ENCODE measurements around the gene CASP10.
"Not testable (repeated sequence)": the region's sequence is repeated elsewhere in the genome, so short reads cannot be mapped to it uniquely, and the experiment has no call there.

The CASP10 gene

DNA sequence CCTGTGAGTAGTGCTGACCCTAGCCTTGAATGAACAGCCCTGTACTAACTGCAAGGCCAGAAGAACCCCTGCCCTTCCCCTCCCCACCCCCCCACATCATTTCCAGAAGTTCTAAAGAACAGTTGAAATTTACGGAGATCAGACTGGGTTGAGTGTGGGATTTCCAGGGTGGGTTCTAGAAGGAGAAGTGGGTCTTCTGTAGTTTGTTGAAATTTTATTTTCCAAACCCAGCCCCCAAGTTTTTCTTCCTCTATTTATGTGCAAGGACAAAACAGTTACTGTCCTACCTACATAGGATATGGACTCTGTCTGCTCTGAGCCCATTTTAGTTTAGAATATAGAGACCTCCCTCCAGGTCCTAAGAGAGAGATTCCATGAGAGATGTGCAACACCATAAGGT is 26.3 kb upstream of the CASP10 start:
- DNase-seq, result no peak

GRCh38 chr2:201157694-201158093 is 25.2 kb upstream of the CASP10 start:
- peak; percentile 30 for DNase-seq

GRCh38 chr2:201158111-201158929 is 24.6 kb upstream of the CASP10 start:
- peak; percentile 80 for DNase-seq

DNA sequence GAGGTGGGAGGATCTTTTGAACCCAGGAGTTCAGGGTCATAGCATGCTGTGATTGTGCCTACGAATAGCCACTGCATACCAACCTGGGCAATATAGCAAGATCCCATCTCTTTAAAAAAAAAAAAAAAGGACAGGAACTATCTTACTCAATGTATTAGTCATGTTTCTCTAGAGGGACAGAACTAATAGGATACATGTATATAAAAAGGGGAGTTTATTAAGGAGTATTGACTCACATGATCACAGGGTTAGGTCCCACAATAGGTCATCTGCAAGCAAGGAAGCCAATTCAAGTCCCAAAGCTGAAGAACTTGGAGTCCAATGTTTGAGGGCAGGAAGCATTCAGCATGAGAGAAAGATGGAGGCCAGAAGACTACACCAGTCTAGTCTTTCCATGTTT is 18.8 kb upstream of the CASP10 start:
- no peak for DNase-seq

- DNase-seq, result no peak
These were observed 15.4 kb upstream of the CASP10 start for GRCh38 chr2:201167546-201167945.

GRCh38 chr2:201168496-201168895 is 14.4 kb upstream of the CASP10 start:
- DNase-seq, result not testable (repeated sequence)

- no peak for DNase-seq
These were observed 11.6 kb upstream of the CASP10 start for GRCh38 chr2:201171259-201171814.

- no peak for DNase-seq
These were observed 10.7 kb upstream of the CASP10 start for GRCh38 chr2:201172279-201172678.

- DNase-seq, result no peak
These were observed 8.3 kb upstream of the CASP10 start for GRCh38 chr2:201174687-201175086.

- DNase-seq, result no peak
These were observed 6.9 kb upstream of the CASP10 start for GRCh38 chr2:201176081-201176481.

- no peak for DNase-seq
These were observed 2.9 kb upstream of the CASP10 start for GRCh38 chr2:201180010-201180409.

DNA sequence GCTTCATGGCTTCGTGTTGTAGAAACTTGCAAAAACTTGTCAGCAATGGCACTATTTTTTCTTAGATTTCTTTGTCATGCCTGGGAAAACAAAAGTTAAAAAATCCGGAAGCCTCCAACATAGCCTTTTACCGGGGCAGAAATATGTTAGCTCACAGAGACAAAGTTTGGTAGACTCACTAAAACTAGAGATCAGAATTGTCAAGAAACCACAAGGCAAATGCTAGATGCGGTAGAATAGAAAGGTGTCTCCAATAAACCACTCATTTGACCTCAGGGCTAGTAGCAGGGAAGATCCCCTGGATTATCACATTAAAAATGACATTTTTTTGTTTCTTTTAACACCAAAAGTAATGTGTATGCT is 405 bp downstream of the CASP10 start:
- DNase-seq, result no peak

- DNase-seq, result not testable (repeated sequence)
These were observed 894 bp downstream of the CASP10 start for GRCh38 chr2:201183835-201184234.

- DNase-seq, result not testable (repeated sequence)
These were observed 1.3 kb downstream of the CASP10 start for GRCh38 chr2:201184248-201184647.

DNA sequence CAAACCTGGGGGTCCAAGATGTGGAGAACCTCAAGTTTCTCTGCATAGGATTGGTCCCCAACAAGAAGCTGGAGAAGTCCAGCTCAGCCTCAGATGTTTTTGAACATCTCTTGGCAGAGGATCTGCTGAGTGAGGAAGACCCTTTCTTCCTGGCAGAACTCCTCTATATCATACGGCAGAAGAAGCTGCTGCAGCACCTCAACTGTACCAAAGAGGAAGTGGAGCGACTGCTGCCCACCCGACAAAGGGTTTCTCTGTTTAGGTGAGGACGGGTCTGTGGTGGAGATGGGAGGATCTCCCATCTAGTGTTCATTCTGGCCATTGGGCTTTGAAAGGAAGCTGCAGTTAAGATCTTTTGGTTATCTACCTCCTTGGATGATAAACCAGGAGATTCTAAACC is 2.9 kb downstream of the CASP10 start:
- no peak for DNase-seq

DNA sequence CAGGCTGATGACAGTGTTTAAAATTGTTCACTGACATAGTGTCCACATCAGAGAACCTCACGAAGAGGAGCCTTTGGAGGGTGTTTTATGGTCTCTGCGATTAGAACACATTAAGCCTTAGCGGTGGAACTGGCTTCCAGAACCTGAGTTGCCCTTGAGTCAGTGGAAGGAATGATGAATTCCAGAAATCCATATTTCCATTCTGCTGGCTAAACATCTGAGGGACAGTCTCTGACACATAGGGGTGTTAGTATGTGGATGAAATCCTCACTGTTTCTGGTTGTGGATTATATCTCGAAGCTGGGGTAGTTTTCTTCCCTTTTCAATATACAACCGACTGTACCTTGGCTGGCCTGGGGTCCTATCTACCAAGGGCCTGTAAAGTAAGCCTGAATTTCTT is 4.0 kb downstream of the CASP10 start:
- DNase-seq, result no peak

DNA sequence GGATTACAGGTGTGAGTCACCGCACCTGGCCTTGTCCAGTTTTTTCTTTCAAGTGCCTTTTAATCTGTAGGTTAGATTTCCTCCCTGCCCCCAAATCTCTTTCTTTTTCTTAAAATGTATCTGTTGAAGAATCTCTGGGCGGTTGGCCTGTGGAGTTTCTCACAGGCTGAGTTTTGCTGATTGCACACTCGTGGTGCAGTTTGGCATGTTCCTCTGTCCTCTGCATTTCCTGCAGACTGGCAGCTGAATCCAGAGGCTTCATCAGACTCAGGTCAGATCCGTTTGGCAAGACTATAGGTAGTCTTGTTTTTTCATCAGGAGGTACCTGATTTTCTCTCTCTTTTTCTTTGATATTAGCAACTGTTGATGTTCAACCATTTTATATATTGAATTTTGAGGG is 5.5 kb downstream of the CASP10 start:
- DNase-seq, result no peak

- DNase-seq, result no peak
These were observed 8.4 kb downstream of the CASP10 start for GRCh38 chr2:201191132-201191875.

GRCh38 chr2:201194097-201194496 is 11.2 kb downstream of the CASP10 start:
- DNase-seq, result no peak

GRCh38 chr2:201195331-201195730 is 12.4 kb downstream of the CASP10 start:
- no peak for DNase-seq

- DNase-seq, result no peak
These were observed 13.1 kb downstream of the CASP10 start for GRCh38 chr2:201196003-201196402.

DNA sequence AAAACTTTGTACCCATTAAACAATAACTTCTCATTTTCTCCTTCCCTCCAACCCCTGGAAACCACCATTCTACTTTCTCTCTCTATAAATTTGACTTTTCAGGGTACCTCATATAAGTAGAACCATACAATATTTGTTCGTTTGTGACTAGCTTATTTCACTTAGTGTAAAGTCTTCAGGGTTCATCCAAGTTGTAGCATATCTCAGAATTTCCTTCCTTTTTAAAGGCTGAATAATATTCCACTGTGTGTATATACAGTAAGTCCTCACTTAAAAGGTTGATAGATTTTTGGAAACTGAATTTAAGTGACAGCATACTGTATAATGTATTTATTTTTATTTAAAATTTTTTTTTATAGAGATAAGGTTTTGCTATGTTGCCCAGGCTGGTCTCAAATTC is 13.9 kb downstream of the CASP10 start:
- no peak for DNase-seq

GRCh38 chr2:201197781-201198180 is 14.8 kb downstream of the CASP10 start:
- DNase-seq, result no peak

GRCh38 chr2:201199847-201200246 is 16.9 kb downstream of the CASP10 start:
- no peak for DNase-seq

Data from EL (cell line).